Left ventricle myocardium inferior (tissue), 1 donor: ENCODE measurements around the gene PSD4. TPM values are rescaled to one million over a fixed set of nuclear protein-coding genes. Genes with fewer than 3 reads are reported as not detected.
A peak's percentile ranks its signal among the peaks of the same experiment; 100 is the strongest.

ENCODE experiments used
- DNase-seq: peaks from one replicate; pipeline ENCODE4 v3.0.0-alpha.2; 2020
- H3K27ac ChIP-seq: fragments of 200-600 bp; replicated peaks from 2 replicates; pipeline ENCODE4 v1.8.0; 2021
- H3K27me3 ChIP-seq: fragments of 200-600 bp; 2 replicates; pipeline ENCODE4 v1.8.0; 2021; ENCODE audit warnings: low read depth
- H3K36me3 ChIP-seq: fragments of 200-600 bp; 2 replicates; pipeline ENCODE4 v1.8.0; 2021
- H3K4me1 ChIP-seq: fragments of 200-600 bp; 2 replicates; pipeline ENCODE4 v1.8.0; 2021
- H3K4me3 ChIP-seq: fragments of 200-600 bp; 2 replicates; pipeline ENCODE4 v1.8.0; 2021; ENCODE audit warnings: mild to moderate bottlenecking, moderate library complexity
- H3K9me3 ChIP-seq: fragments of 200-600 bp; replicated peaks from 2 replicates; pipeline ENCODE4 v1.8.0; 2021
- intact Hi-C: fragments of 100-400 bp; cut with micrococcal nuclease; formaldehyde crosslinking; loops from one replicate; pipeline ENCODE4 v1.11.0; 2022
- total RNA-seq: library from RNA; stranded (reverse); fragmentation: NEBNext Ultra II Directional; extraction: Animal tissue kit (Norgen Biotek cat#: 25700); gene quantifications from one replicate; pipeline ENCODE4 v1.2.1, GENCODE V29; 2021
- TF ChIP-seq, protein P1 (sequence below): fragments of 200-600 bp; IDR thresholded peaks from 2 replicates; pipeline ENCODE4 v1.8.0; 2021; ENCODE audit warnings: antibody characterized with exemption, mild to moderate bottlenecking, borderline replicate concordance
- donor health status: DM: no; HTN: yes; CAD: no; lungs with severe emphysema.

PSD4 gene
- total RNA-seq, 1 donor from 2014 or later = 2.2 TPM

- Histone ChIP-seq H3K9me3 (no peaks in the 10 kb centered on the region), H3K4me3 (no peak overlapping the region), H3K27ac (no peak overlapping the region), H3K27me3 (no peaks in the 10 kb centered on the region), H3K36me3 (no peaks in the 10 kb centered on the region), H3K4me1 (peaks cover 15% of the 10 kb centered on the region)
- TF ChIP-seq, protein P1, sequence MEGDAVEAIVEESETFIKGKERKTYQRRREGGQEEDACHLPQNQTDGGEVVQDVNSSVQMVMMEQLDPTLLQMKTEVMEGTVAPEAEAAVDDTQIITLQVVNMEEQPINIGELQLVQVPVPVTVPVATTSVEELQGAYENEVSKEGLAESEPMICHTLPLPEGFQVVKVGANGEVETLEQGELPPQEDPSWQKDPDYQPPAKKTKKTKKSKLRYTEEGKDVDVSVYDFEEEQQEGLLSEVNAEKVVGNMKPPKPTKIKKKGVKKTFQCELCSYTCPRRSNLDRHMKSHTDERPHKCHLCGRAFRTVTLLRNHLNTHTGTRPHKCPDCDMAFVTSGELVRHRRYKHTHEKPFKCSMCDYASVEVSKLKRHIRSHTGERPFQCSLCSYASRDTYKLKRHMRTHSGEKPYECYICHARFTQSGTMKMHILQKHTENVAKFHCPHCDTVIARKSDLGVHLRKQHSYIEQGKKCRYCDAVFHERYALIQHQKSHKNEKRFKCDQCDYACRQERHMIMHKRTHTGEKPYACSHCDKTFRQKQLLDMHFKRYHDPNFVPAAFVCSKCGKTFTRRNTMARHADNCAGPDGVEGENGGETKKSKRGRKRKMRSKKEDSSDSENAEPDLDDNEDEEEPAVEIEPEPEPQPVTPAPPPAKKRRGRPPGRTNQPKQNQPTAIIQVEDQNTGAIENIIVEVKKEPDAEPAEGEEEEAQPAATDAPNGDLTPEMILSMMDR = no peak
- DNase-seq = no peak
- intact Hi-C loops = loop anchor here (5.0 to 10.0 kb wide), 2 partner anchors 53 to 171 kb away; no protein-coding TSS in a partner anchor
These were observed 27.9 kb downstream of the PSD4 start for GRCh38 chr2:113201496-113202304.

GRCh38 chr2:113202305-113203216 is 28.8 kb downstream of the PSD4 start:
- Histone ChIP-seq H3K4me1 (peaks cover 15% of the 10 kb centered on the region), H3K4me3 (no peak overlapping the region), H3K36me3 (no peaks in the 10 kb centered on the region), H3K27me3 (no peaks in the 10 kb centered on the region), H3K27ac (no peak overlapping the region), H3K9me3 (no peaks in the 10 kb centered on the region)
- no peak for DNase-seq
- intact Hi-C loops = loop anchor here (5.0 to 10.0 kb wide), 2 partner anchors 52 to 170 kb away; no protein-coding TSS in a partner anchor
- TF ChIP-seq, protein P1 = no peak

DNA sequence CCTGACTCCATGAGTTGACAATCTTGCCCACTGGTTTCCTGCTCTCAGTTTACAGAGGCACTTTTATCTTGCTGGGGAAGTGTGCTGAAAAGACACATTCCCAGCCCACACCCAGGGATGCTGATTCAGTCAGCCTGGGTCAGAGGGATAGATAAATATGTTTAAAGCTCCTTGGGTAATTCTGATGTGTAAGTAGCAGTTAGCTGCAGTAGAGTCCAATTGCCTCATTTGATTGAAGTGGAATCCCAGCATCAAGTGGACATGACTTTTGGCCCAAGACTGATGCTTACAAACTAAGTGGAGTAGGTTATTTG is 29.4 kb downstream of the PSD4 start:
- intact Hi-C loops = loop anchor here (5.0 to 10.0 kb wide), 2 partner anchors 52 to 169 kb away; no protein-coding TSS in a partner anchor
- no peaks in the 10 kb centered on the region for H3K36me3 ChIP-seq
- no peak overlapping the region for H3K4me3 ChIP-seq
- H3K9me3 ChIP-seq = no peaks in the 10 kb centered on the region
- no peak overlapping the region for H3K27ac ChIP-seq
- TF ChIP-seq, protein P1 = no peak
- H3K27me3 ChIP-seq = no peaks in the 10 kb centered on the region
- H3K4me1 ChIP-seq = peaks cover 15% of the 10 kb centered on the region
- no peak for DNase-seq

- Histone ChIP-seq H3K4me3 (no peak overlapping the region), H3K9me3 (no peaks in the 10 kb centered on the region), H3K27ac (no peak overlapping the region), H3K4me1 (peaks cover 7% of the 10 kb centered on the region), H3K36me3 (no peaks in the 10 kb centered on the region), H3K27me3 (no peaks in the 10 kb centered on the region)
- DNase-seq = peak; percentile 63
- intact Hi-C loops = loop anchor here (5.0 to 10.0 kb wide), 2 partner anchors 51 to 168 kb away; no protein-coding TSS in a partner anchor
- TF ChIP-seq, protein P1 = peak; percentile 92
These were observed 30.2 kb downstream of the PSD4 start for GRCh38 chr2:113203901-113204519.

GRCh38 chr2:113206251-113206650 is 32.5 kb downstream of the PSD4 start:
- Histone ChIP-seq H3K36me3 (no peaks in the 10 kb centered on the region), H3K27me3 (no peaks in the 10 kb centered on the region), H3K27ac (no peak overlapping the region), H3K4me3 (no peak overlapping the region), H3K4me1 (peaks cover 10% of the 10 kb centered on the region), H3K9me3 (no peaks in the 10 kb centered on the region)
- TF ChIP-seq, protein P1 = no peak
- intact Hi-C loops = loop anchor here (10.0 kb wide), 1 partner anchor 49 kb away; no protein-coding TSS in a partner anchor
- no peak for DNase-seq
